Epithelial cell of esophagus (primary cell): Measurements from ENCODE around the gene SLC39A11.
A peak's percentile ranks its signal among the peaks of the same experiment; 100 is the strongest.

Experiments used
- DNase-seq: peaks from one replicate; pipeline ENCODE4 v3.0.0; 2010; ENCODE audit warnings: low read depth
- H3K4me3 ChIP-seq: 2 replicates; pipeline ENCODE4 v1.5.1; 2011; ENCODE audit warnings: mild to moderate bottlenecking, low read length, control low read depth
- CTCF ChIP-seq: IDR thresholded peaks from 2 replicates; pipeline ENCODE4 v1.5.1; 2011; ENCODE audit warnings: low read depth, mild to moderate bottlenecking, low read length, control low read depth, inconsistent platforms; ENCODE audit not compliant: insufficient read depth; ENCODE audit errors: missing control alignments

Gene SLC39A11

GRCh38 chr17:72884066-72884465 lies 208.4 kb downstream of the SLC39A11 start:
- no peak overlapping the region for H3K4me3 ChIP-seq
- no peak for DNase-seq
- TF ChIP-seq CTCF, result no peak

GRCh38 chr17:72883351-72883750 lies 209.1 kb downstream of the SLC39A11 start:
- no peak for TF ChIP-seq CTCF
- H3K4me3 ChIP-seq, result no peak overlapping the region
- DNase-seq, result no peak

DNA sequence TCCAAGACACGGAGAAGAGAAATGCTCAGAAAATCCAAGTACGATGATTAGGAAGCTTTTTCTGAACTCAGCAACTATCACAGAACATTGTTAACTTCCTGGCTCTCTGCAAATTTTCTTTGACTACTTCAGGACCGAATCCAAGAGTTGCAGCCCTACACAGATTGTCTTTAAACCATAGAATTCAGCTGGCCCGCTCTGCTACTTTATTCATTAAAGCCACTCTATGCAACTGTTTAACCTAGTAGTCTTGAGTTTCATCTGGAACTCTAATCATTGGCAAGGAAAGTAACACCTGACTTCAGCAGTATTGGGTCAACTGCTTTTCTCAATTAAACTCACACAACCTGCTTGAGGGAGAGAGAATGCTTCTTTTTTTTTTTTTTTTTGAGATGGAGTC lies 210.1 kb downstream of the SLC39A11 start:
- DNase-seq, result no peak
- TF ChIP-seq CTCF, result no peak
- no peak overlapping the region for H3K4me3 ChIP-seq

GRCh38 chr17:72879877-72880276 lies 212.6 kb downstream of the SLC39A11 start:
- no peak for TF ChIP-seq CTCF
- no peak overlapping the region for H3K4me3 ChIP-seq
- no peak for DNase-seq

- TF ChIP-seq CTCF, result no peak
- DNase-seq, result peak; percentile 57
- H3K4me3 ChIP-seq, result no peak overlapping the region
These were observed 213.4 kb downstream of the SLC39A11 start for GRCh38 chr17:72878975-72879660.

- no peak for DNase-seq
- no peak for TF ChIP-seq CTCF
These were observed 215.1 kb downstream of the SLC39A11 start for GRCh38 chr17:72877348-72877747.

GRCh38 chr17:72876413-72876812 lies 216.1 kb downstream of the SLC39A11 start:
- DNase-seq, result no peak
- H3K4me3 ChIP-seq, result no peak overlapping the region
- no peak for TF ChIP-seq CTCF

More at GRCh38 chr17:72877348-72877747, 215.1 kb downstream of the SLC39A11 start:
- no peak overlapping the region for H3K4me3 ChIP-seq
